ENCODE data around the gene GSN. TPM values are rescaled to one million over a fixed set of nuclear protein-coding genes. Genes with fewer than 3 reads are reported as not detected.

The GSN gene
- total and polyA plus RNA-seq, 2 of the 13 experiments (the other 11 are each of a cell fraction or from before 2014, with no cell fraction given) = 294 to 307 TPM

- TF ChIP-seq ZNF609 (CRISPR knock-in tag; IDR thresholded peaks at IDR 0.05; ENCODE audit: borderline replicate concordance) = no peak
- TF ChIP-seq, protein P1, sequence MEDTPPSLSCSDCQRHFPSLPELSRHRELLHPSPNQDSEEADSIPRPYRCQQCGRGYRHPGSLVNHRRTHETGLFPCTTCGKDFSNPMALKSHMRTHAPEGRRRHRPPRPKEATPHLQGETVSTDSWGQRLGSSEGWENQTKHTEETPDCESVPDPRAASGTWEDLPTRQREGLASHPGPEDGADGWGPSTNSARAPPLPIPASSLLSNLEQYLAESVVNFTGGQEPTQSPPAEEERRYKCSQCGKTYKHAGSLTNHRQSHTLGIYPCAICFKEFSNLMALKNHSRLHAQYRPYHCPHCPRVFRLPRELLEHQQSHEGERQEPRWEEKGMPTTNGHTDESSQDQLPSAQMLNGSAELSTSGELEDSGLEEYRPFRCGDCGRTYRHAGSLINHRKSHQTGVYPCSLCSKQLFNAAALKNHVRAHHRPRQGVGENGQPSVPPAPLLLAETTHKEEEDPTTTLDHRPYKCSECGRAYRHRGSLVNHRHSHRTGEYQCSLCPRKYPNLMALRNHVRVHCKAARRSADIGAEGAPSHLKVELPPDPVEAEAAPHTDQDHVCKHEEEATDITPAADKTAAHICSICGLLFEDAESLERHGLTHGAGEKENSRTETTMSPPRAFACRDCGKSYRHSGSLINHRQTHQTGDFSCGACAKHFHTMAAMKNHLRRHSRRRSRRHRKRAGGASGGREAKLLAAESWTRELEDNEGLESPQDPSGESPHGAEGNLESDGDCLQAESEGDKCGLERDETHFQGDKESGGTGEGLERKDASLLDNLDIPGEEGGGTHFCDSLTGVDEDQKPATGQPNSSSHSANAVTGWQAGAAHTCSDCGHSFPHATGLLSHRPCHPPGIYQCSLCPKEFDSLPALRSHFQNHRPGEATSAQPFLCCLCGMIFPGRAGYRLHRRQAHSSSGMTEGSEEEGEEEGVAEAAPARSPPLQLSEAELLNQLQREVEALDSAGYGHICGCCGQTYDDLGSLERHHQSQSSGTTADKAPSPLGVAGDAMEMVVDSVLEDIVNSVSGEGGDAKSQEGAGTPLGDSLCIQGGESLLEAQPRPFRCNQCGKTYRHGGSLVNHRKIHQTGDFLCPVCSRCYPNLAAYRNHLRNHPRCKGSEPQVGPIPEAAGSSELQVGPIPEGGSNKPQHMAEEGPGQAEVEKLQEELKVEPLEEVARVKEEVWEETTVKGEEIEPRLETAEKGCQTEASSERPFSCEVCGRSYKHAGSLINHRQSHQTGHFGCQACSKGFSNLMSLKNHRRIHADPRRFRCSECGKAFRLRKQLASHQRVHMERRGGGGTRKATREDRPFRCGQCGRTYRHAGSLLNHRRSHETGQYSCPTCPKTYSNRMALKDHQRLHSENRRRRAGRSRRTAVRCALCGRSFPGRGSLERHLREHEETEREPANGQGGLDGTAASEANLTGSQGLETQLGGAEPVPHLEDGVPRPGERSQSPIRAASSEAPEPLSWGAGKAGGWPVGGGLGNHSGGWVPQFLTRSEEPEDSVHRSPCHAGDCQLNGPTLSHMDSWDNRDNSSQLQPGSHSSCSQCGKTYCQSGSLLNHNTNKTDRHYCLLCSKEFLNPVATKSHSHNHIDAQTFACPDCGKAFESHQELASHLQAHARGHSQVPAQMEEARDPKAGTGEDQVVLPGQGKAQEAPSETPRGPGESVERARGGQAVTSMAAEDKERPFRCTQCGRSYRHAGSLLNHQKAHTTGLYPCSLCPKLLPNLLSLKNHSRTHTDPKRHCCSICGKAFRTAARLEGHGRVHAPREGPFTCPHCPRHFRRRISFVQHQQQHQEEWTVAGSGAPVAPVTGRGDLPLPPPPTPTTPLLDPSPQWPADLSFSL (CRISPR knock-in tag; IDR thresholded peaks at IDR 0.05) = no peak
- no peak for TF ChIP-seq RORA (CRISPR knock-in tag; IDR thresholded peaks at IDR 0.05)
- TF ChIP-seq HOXA3 (CRISPR knock-in tag; IDR thresholded peaks at IDR 0.05) = no peak
- TF ChIP-seq KMT2B (CRISPR knock-in tag; IDR thresholded peaks at IDR 0.05) = peak; percentile 68; the same call in 1 of the 2 replicates
- TF ChIP-seq PHF5A (CRISPR knock-in tag; IDR thresholded peaks at IDR 0.05; ENCODE audit: low read depth, unreplicated experiment) = no peak
- TF ChIP-seq ZNF33B (CRISPR knock-in tag; IDR thresholded peaks at IDR 0.05) = 0 out of 2 replicates have a peak, but pooled peaks have one; percentile 50
- peak; percentile 25; the same call in 1 of the 2 replicates for TF ChIP-seq BCL6 (CRISPR knock-in tag; IDR thresholded peaks at IDR 0.05)
- TF ChIP-seq, protein P2, sequence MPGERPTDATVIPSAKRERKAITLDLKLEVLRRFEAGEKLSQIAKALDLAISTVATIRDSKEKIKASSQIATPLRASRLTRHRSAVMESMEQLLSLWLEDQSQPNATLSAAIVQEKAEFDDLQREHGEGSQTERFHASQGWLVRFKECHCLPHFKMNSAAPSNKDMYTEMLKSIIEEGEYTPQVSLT (CRISPR knock-in tag; IDR thresholded peaks at IDR 0.05; ENCODE audit: borderline replicate concordance, low read depth) = no peak
Measured at GRCh38 chr9:121369595-121370265, 101.8 kb downstream of the GSN start, which contains the start of gene STOM (continued).

All from HepG2 (cell line).